ENCODE data around the gene PLA2G4F.

The PLA2G4F gene

DNA sequence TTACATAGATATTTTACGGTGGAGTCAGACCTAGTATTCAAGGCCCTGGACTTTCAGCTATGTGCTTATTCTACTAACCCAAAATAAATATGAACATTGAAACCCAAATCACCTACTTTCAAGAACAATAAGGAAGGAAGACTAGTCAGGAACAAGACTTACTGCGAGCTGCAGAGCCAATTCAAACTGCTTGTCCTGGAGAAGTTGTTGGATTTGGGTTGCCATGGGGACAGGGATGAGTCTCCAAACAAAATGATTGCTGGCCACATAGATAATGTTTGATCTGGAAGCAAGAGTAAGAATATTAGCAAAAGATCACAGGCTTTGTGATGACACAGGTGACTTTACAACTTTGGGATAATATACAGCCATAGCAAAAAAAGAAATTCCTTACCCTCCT lies 21.6 kb upstream of the PLA2G4F start:
- Histone ChIP-seq H3K4me1 (ENCODE audit: insufficient read depth, low read length, severe bottlenecking) (no peaks in the 10 kb centered on the region), H3K27ac (ENCODE audit: low read depth, low read length, poor library complexity, severe bottlenecking) (no peak overlapping the region), H3K9ac (ENCODE audit: low read length) (no peak overlapping the region), H3F3A (ENCODE audit: insufficient read depth, low read length) (no peaks in the 10 kb centered on the region), H3K79me2 (ENCODE audit: insufficient read depth, low read length) (no peaks in the 10 kb centered on the region), H3K36me3 (ENCODE audit: insufficient read depth, low read length) (peaks cover 64% of the 10 kb centered on the region), H3K9me2 (ENCODE audit: low read depth, low read length) (no peaks in the 10 kb centered on the region), H4K20me1 (ENCODE audit: insufficient read depth, low read length) (no peaks in the 10 kb centered on the region), H3K9me3 (ENCODE audit: low read length) (no peaks in the 10 kb centered on the region), H2AFZ (ENCODE audit: low read length) (no peak overlapping the region), H3K4me3 (ENCODE audit: low read depth, low read length, poor library complexity, severe bottlenecking) (no peak overlapping the region), H3K27me3 (ENCODE audit: insufficient read depth, low read length) (no peaks in the 10 kb centered on the region), H3K4me2 (ENCODE audit: low read length) (no peak overlapping the region)
- TF ChIP-seq EZH2 (IDR thresholded peaks at IDR 0.05; ENCODE audit: borderline replicate concordance, low read length): no peak
- TF ChIP-seq, protein P1, sequence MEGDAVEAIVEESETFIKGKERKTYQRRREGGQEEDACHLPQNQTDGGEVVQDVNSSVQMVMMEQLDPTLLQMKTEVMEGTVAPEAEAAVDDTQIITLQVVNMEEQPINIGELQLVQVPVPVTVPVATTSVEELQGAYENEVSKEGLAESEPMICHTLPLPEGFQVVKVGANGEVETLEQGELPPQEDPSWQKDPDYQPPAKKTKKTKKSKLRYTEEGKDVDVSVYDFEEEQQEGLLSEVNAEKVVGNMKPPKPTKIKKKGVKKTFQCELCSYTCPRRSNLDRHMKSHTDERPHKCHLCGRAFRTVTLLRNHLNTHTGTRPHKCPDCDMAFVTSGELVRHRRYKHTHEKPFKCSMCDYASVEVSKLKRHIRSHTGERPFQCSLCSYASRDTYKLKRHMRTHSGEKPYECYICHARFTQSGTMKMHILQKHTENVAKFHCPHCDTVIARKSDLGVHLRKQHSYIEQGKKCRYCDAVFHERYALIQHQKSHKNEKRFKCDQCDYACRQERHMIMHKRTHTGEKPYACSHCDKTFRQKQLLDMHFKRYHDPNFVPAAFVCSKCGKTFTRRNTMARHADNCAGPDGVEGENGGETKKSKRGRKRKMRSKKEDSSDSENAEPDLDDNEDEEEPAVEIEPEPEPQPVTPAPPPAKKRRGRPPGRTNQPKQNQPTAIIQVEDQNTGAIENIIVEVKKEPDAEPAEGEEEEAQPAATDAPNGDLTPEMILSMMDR (IDR thresholded peaks at IDR 0.05; ENCODE audit: low read length): no peak

DNA sequence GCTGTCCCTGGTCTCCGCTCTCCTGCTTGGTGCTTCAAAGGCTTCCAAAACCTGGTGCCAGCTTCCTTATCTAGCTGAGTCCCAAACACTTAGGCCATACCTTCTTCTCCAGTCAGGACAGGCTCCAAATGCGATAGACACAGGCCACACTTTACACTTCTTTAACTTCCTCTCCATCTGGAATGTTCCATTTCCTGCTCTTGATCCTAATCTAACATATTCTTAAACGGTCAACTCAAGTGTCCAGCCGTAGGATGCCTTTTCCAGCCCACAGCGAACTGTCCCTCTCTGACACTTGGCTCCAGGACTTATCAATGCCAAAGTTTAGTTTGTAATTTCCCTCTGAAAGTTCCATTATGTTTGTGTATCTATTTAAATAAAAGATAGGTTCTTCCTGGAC lies 19.2 kb upstream of the PLA2G4F start:
- no peaks in the 10 kb centered on the region for H3F3A ChIP-seq (ENCODE audit: insufficient read depth, low read length)
- no peaks in the 10 kb centered on the region for H4K20me1 ChIP-seq (ENCODE audit: insufficient read depth, low read length)
- no peak overlapping the region for H3K4me2 ChIP-seq (ENCODE audit: low read length)
- H3K27me3 ChIP-seq (ENCODE audit: insufficient read depth, low read length): no peaks in the 10 kb centered on the region
- no peaks in the 10 kb centered on the region for H3K9me2 ChIP-seq (ENCODE audit: low read depth, low read length)
- no peak overlapping the region for H3K27ac ChIP-seq (ENCODE audit: low read depth, low read length, poor library complexity, severe bottlenecking)
- H2AFZ ChIP-seq (ENCODE audit: low read length): no peak overlapping the region
- no peak overlapping the region for H3K4me3 ChIP-seq (ENCODE audit: low read depth, low read length, poor library complexity, severe bottlenecking)
- TF ChIP-seq, protein P1 (IDR thresholded peaks at IDR 0.05; ENCODE audit: low read length): no peak
- TF ChIP-seq EZH2 (IDR thresholded peaks at IDR 0.05; ENCODE audit: borderline replicate concordance, low read length): no peak
- H3K9me3 ChIP-seq (ENCODE audit: low read length): no peaks in the 10 kb centered on the region
- no peaks in the 10 kb centered on the region for H3K79me2 ChIP-seq (ENCODE audit: insufficient read depth, low read length)
- no peaks in the 10 kb centered on the region for H3K4me1 ChIP-seq (ENCODE audit: insufficient read depth, low read length, severe bottlenecking)
- H3K9ac ChIP-seq (ENCODE audit: low read length): no peak overlapping the region
- peaks cover 79% of the 10 kb centered on the region for H3K36me3 ChIP-seq (ENCODE audit: insufficient read depth, low read length)

DNA sequence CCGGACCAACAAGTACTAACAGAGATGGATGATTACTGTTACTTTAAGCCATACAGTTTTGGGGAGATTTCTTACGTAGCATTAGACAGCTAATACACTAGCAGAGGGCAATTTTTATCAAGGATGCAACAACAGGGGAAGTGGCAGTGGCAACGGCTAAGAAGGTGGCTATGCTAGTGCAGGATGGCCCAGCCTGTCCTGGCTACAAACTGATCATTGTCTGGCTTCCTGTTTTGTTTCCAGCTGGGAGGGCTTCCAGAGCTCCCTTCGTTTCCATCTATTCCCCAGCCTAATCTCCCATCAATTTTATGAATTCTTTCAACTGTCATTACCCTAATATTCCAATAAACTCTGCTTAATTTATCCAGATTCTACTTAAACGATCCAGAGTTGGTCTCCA lies 16.0 kb upstream of the PLA2G4F start:
- H3K4me2 ChIP-seq (ENCODE audit: low read length): no peak overlapping the region
- no peaks in the 10 kb centered on the region for H3K9me3 ChIP-seq (ENCODE audit: low read length)
- no peaks in the 10 kb centered on the region for H3F3A ChIP-seq (ENCODE audit: insufficient read depth, low read length)
- no peaks in the 10 kb centered on the region for H3K27me3 ChIP-seq (ENCODE audit: insufficient read depth, low read length)
- H3K79me2 ChIP-seq (ENCODE audit: insufficient read depth, low read length): no peaks in the 10 kb centered on the region
- H4K20me1 ChIP-seq (ENCODE audit: insufficient read depth, low read length): no peaks in the 10 kb centered on the region
- H3K9ac ChIP-seq (ENCODE audit: low read length): no peak overlapping the region
- no peak overlapping the region for H3K4me3 ChIP-seq (ENCODE audit: low read depth, low read length, poor library complexity, severe bottlenecking)
- no peak overlapping the region for H2AFZ ChIP-seq (ENCODE audit: low read length)
- no peak overlapping the region for H3K27ac ChIP-seq (ENCODE audit: low read depth, low read length, poor library complexity, severe bottlenecking)
- H3K36me3 ChIP-seq (ENCODE audit: insufficient read depth, low read length): peaks cover 87% of the 10 kb centered on the region
- no peaks in the 10 kb centered on the region for H3K4me1 ChIP-seq (ENCODE audit: insufficient read depth, low read length, severe bottlenecking)
- no peaks in the 10 kb centered on the region for H3K9me2 ChIP-seq (ENCODE audit: low read depth, low read length)
- TF ChIP-seq, protein P1 (IDR thresholded peaks at IDR 0.05; ENCODE audit: low read length): no peak
- TF ChIP-seq EZH2 (IDR thresholded peaks at IDR 0.05; ENCODE audit: borderline replicate concordance, low read length): no peak

All from OCI-LY1 (cell line).